Mucosa of stomach (tissue), 1 donor: ENCODE data around the gene B4GALNT3.

ENCODE experiments used
- H3K27me3 ChIP-seq: one replicate; pipeline ENCODE4 v1.7.0; 2013; ENCODE audit warnings: mild to moderate bottlenecking, low read length; ENCODE audit not compliant: control insufficient read depth, insufficient read depth
- H3K36me3 ChIP-seq: one replicate; pipeline ENCODE4 v1.7.0; 2013; ENCODE audit warnings: low read length; ENCODE audit not compliant: control insufficient read depth, insufficient read depth
- H3K4me1 ChIP-seq: one replicate; pipeline ENCODE4 v1.7.0; 2013; ENCODE audit warnings: mild to moderate bottlenecking, low read length; ENCODE audit not compliant: control insufficient read depth, insufficient read depth
- H3K4me3 ChIP-seq: one replicate; pipeline ENCODE4 v1.7.0; 2013; ENCODE audit warnings: low read length
- H3K9ac ChIP-seq: one replicate; pipeline ENCODE4 v1.7.0; 2013; ENCODE audit warnings: mild to moderate bottlenecking, low read length, moderate library complexity
- H3K9me3 ChIP-seq: one replicate; pipeline ENCODE4 v1.7.0; 2013; ENCODE audit warnings: mild to moderate bottlenecking, low read length, moderate library complexity; ENCODE audit not compliant: control insufficient read depth
- donor health status: Pancreatic carcinoma.

The B4GALNT3 gene

GRCh38 chr12:499837-500458 is 40.2 kb downstream of the B4GALNT3 start:
- Histone ChIP-seq H3K9ac (peak overlapping the region; percentile 24), H3K4me1 (peaks cover 81% of the 10 kb centered on the region)

GRCh38 chr12:501722-502447 is 42.1 kb downstream of the B4GALNT3 start:
- Histone ChIP-seq H3K36me3 (no peaks in the 10 kb centered on the region), H3K9me3 (no peaks in the 10 kb centered on the region), H3K4me3 (no peak overlapping the region), H3K9ac (peak overlapping the region; percentile 55), H3K27me3 (no peaks in the 10 kb centered on the region), H3K4me1 (peaks cover 84% of the 10 kb centered on the region)

More at GRCh38 chr12:499837-500458, 40.2 kb downstream of the B4GALNT3 start:
- Histone ChIP-seq H3K36me3 (no peaks in the 10 kb centered on the region), H3K4me3 (no peak overlapping the region), H3K27me3 (no peaks in the 10 kb centered on the region), H3K9me3 (no peaks in the 10 kb centered on the region)

GRCh38 chr12:503111-503761 is 43.5 kb downstream of the B4GALNT3 start:
- Histone ChIP-seq H3K4me1 (peaks cover 88% of the 10 kb centered on the region), H3K27me3 (no peaks in the 10 kb centered on the region), H3K4me3 (no peak overlapping the region), H3K36me3 (no peaks in the 10 kb centered on the region), H3K9ac (peak overlapping the region; percentile 55), H3K9me3 (no peaks in the 10 kb centered on the region)

- Histone ChIP-seq H3K9ac (no peak overlapping the region), H3K27me3 (no peaks in the 10 kb centered on the region), H3K36me3 (no peaks in the 10 kb centered on the region), H3K9me3 (no peaks in the 10 kb centered on the region), H3K4me3 (no peak overlapping the region), H3K4me1 (peaks cover 93% of the 10 kb centered on the region)
Observed at GRCh38 chr12:505221-505620, 45.5 kb downstream of the B4GALNT3 start.

GRCh38 chr12:507391-507796 is 47.7 kb downstream of the B4GALNT3 start:
- H3K36me3 ChIP-seq: no peaks in the 10 kb centered on the region
- no peaks in the 10 kb centered on the region for H3K27me3 ChIP-seq
- H3K9ac ChIP-seq: peak overlapping the region; percentile 52
- no peak overlapping the region for H3K4me3 ChIP-seq
- H3K9me3 ChIP-seq: no peaks in the 10 kb centered on the region
- H3K4me1 ChIP-seq: peaks cover 82% of the 10 kb centered on the region

GRCh38 chr12:508145-508544 is 48.4 kb downstream of the B4GALNT3 start:
- no peaks in the 10 kb centered on the region for H3K36me3 ChIP-seq
- no peaks in the 10 kb centered on the region for H3K9me3 ChIP-seq
- no peaks in the 10 kb centered on the region for H3K27me3 ChIP-seq
- H3K4me3 ChIP-seq: no peak overlapping the region
- H3K4me1 ChIP-seq: peaks cover 81% of the 10 kb centered on the region
- H3K9ac ChIP-seq: peak overlapping the region; percentile 52

GRCh38 chr12:508795-509194 is 49.1 kb downstream of the B4GALNT3 start:
- H3K9ac ChIP-seq: peak overlapping the region; percentile 52
- H3K36me3 ChIP-seq: no peaks in the 10 kb centered on the region

GRCh38 chr12:509500-509899 is 49.8 kb downstream of the B4GALNT3 start:
- no peaks in the 10 kb centered on the region for H3K9me3 ChIP-seq
- H3K9ac ChIP-seq: peak overlapping the region; percentile 27
- H3K27me3 ChIP-seq: no peaks in the 10 kb centered on the region
- no peaks in the 10 kb centered on the region for H3K36me3 ChIP-seq
- peaks cover 77% of the 10 kb centered on the region for H3K4me1 ChIP-seq
- peak overlapping the region; percentile 20 for H3K4me3 ChIP-seq

More at GRCh38 chr12:508795-509194, 49.1 kb downstream of the B4GALNT3 start:
- H3K9me3 ChIP-seq: no peaks in the 10 kb centered on the region
- H3K4me3 ChIP-seq: peak overlapping the region; percentile 20
- H3K27me3 ChIP-seq: no peaks in the 10 kb centered on the region
- peaks cover 81% of the 10 kb centered on the region for H3K4me1 ChIP-seq

- H3K4me1 ChIP-seq: peaks cover 76% of the 10 kb centered on the region
- H3K9ac ChIP-seq: peak overlapping the region; percentile 27
- H3K9me3 ChIP-seq: no peaks in the 10 kb centered on the region
- no peak overlapping the region for H3K4me3 ChIP-seq
- no peaks in the 10 kb centered on the region for H3K36me3 ChIP-seq
- H3K27me3 ChIP-seq: no peaks in the 10 kb centered on the region
Observed at GRCh38 chr12:510071-510825, 50.5 kb downstream of the B4GALNT3 start.

GRCh38 chr12:512933-513332 is 53.2 kb downstream of the B4GALNT3 start:
- Histone ChIP-seq H3K4me1 (peaks cover 65% of the 10 kb centered on the region), H3K4me3 (no peak overlapping the region), H3K9me3 (no peaks in the 10 kb centered on the region), H3K27me3 (no peaks in the 10 kb centered on the region), H3K36me3 (no peaks in the 10 kb centered on the region), H3K9ac (no peak overlapping the region)

GRCh38 chr12:513446-513845 is 53.7 kb downstream of the B4GALNT3 start:
- Histone ChIP-seq H3K4me1 (peaks cover 60% of the 10 kb centered on the region), H3K36me3 (no peaks in the 10 kb centered on the region), H3K4me3 (no peak overlapping the region), H3K9me3 (no peaks in the 10 kb centered on the region), H3K9ac (no peak overlapping the region), H3K27me3 (no peaks in the 10 kb centered on the region)
